ENCODE data around the gene CACNA1D. TPM values are rescaled to one million over a fixed set of nuclear protein-coding genes. Genes with fewer than 3 reads are reported as not detected.

Gene CACNA1D
- total and polyA plus RNA-seq, 9 of the 15 experiments (the other 6 are each of a cell fraction or from before 2014, with no cell fraction given): 0.29 TPM; not detected in 8

DNA sequence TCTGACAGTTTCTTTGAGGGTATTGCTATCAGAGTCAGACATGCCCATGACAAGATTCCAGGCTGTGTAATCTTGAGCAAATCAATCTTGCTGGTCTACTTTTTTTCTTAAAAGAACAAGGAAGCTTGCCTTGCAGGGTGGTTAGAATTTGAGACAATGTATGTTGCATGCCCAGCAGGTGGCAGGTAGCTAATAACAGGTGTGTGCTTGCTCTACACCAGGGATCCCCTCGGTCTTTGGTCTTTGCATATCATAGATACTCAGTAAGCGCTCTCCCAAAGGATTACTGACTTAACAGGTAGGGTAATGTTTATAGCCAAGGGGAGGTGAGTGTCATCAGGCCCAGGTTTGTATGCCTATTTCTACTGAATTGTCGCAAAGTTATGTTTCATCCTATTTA is 37.3 kb downstream of the CACNA1D start:
- DNase-seq (ENCODE audit: extremely low read depth in 1 of 4, low spot score in 3 of 4): no peak
- intact Hi-C loops (cut with micrococcal nuclease): no loop called here
- no peak for TF ChIP-seq ZEB2 (IDR thresholded peaks at IDR 0.05)
- TF ChIP-seq TAF15 (IDR thresholded peaks at IDR 0.05; ENCODE audit: low read depth, low read length): no peak
- TF ChIP-seq, protein P1, sequence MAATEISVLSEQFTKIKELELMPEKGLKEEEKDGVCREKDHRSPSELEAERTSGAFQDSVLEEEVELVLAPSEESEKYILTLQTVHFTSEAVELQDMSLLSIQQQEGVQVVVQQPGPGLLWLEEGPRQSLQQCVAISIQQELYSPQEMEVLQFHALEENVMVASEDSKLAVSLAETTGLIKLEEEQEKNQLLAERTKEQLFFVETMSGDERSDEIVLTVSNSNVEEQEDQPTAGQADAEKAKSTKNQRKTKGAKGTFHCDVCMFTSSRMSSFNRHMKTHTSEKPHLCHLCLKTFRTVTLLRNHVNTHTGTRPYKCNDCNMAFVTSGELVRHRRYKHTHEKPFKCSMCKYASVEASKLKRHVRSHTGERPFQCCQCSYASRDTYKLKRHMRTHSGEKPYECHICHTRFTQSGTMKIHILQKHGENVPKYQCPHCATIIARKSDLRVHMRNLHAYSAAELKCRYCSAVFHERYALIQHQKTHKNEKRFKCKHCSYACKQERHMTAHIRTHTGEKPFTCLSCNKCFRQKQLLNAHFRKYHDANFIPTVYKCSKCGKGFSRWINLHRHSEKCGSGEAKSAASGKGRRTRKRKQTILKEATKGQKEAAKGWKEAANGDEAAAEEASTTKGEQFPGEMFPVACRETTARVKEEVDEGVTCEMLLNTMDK (IDR thresholded peaks at IDR 0.05; ENCODE audit: borderline replicate concordance, insufficient read depth, low read depth, low read length, poor library complexity, severe bottlenecking): no peak
- no peak for TF ChIP-seq STAG1 (CRISPR knock-in tag; IDR thresholded peaks at IDR 0.05; ENCODE audit: borderline replicate concordance)
- TF ChIP-seq KAT7 (CRISPR knock-in tag; IDR thresholded peaks at IDR 0.05; ENCODE audit: borderline replicate concordance): no peak
- no peak for TF ChIP-seq ZBTB7A (IDR thresholded peaks at IDR 0.05; ENCODE audit: borderline replicate concordance, control insufficient read depth, low read depth, low read length)
- TF ChIP-seq RFX7 (CRISPR knock-in tag; IDR thresholded peaks at IDR 0.05): no peak
- TF ChIP-seq ARHGAP35 (IDR thresholded peaks at IDR 0.05; ENCODE audit: partially characterized antibody): no peak
- TF ChIP-seq, protein P2, sequence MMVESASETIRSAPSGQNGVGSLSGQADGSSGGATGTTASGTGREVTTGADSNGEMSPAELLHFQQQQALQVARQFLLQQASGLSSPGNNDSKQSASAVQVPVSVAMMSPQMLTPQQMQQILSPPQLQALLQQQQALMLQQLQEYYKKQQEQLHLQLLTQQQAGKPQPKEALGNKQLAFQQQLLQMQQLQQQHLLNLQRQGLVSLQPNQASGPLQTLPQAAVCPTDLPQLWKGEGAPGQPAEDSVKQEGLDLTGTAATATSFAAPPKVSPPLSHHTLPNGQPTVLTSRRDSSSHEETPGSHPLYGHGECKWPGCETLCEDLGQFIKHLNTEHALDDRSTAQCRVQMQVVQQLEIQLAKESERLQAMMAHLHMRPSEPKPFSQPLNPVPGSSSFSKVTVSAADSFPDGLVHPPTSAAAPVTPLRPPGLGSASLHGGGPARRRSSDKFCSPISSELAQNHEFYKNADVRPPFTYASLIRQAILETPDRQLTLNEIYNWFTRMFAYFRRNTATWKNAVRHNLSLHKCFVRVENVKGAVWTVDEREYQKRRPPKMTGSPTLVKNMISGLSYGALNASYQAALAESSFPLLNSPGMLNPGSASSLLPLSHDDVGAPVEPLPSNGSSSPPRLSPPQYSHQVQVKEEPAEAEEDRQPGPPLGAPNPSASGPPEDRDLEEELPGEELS (CRISPR knock-in tag; IDR thresholded peaks at IDR 0.05; ENCODE audit: borderline replicate concordance): no peak
- no peak for TF ChIP-seq CCNT2 (IDR thresholded peaks at IDR 0.05; ENCODE audit: borderline replicate concordance, extremely low read depth, insufficient read length, low read depth, low read length)
- no peak for TF ChIP-seq GTF2F1 (IDR thresholded peaks at IDR 0.05; ENCODE audit: low read depth, low read length)
- no peak for TF ChIP-seq BCL6 (CRISPR knock-in tag; IDR thresholded peaks at IDR 0.05)
- TF ChIP-seq RAD51 (IDR thresholded peaks at IDR 0.05; ENCODE audit: borderline replicate concordance, low read depth): no peak
- TF ChIP-seq CTBP1 (IDR thresholded peaks at IDR 0.05; ENCODE audit: borderline replicate concordance): no peak
- TF ChIP-seq SIX5 (IDR thresholded peaks at IDR 0.05; ENCODE audit: borderline replicate concordance in 1 of 2, insufficient read depth in 1 of 2, low read depth in 1 of 2, low read length in 2 of 2): no peak
- TF ChIP-seq, protein P3, sequence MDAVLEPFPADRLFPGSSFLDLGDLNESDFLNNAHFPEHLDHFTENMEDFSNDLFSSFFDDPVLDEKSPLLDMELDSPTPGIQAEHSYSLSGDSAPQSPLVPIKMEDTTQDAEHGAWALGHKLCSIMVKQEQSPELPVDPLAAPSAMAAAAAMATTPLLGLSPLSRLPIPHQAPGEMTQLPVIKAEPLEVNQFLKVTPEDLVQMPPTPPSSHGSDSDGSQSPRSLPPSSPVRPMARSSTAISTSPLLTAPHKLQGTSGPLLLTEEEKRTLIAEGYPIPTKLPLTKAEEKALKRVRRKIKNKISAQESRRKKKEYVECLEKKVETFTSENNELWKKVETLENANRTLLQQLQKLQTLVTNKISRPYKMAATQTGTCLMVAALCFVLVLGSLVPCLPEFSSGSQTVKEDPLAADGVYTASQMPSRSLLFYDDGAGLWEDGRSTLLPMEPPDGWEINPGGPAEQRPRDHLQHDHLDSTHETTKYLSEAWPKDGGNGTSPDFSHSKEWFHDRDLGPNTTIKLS (IDR thresholded peaks at IDR 0.05; ENCODE audit: borderline replicate concordance, low read depth): no peak
- Histone ChIP-seq H3K4me3 (no peak overlapping the region), H3K9me3 (replicated peaks; ENCODE audit: control insufficient read depth, insufficient read depth, low read depth, low read length) (no peaks in the 10 kb centered on the region), H2AFZ (ENCODE audit: low read depth, low read length) (no peak overlapping the region), H3K4me1 (replicated peaks in 1 of 2; ENCODE audit: control insufficient read depth in 2 of 2, insufficient read depth in 2 of 2, low read length in 2 of 2) (no peaks in the 10 kb centered on the region), H3K27ac (ENCODE audit: extremely low read depth, low read depth, low read length) (no peak overlapping the region), H3K4me2 (ENCODE audit: insufficient read depth, low read length) (no peak overlapping the region), H3K9me1 (ENCODE audit: control insufficient read depth, insufficient read depth, low read length) (no peaks in the 10 kb centered on the region), H3K79me2 (ENCODE audit: control insufficient read depth, insufficient read depth, low read length) (no peaks in the 10 kb centered on the region), H3K9ac (ENCODE audit: insufficient read depth in 1 of 2, low read depth in 2 of 2, low read length in 2 of 2) (no peak overlapping the region), H3K27me3 (ENCODE audit: control insufficient read depth in 2 of 2, insufficient read depth in 2 of 2, low read length in 2 of 2) (peaks cover 2 to 19% of the 10 kb centered on the region in 2 experiments; a peak in 3 of 5 replicates), H3K36me3 (ENCODE audit: control insufficient read depth, insufficient read depth, low read length) (no peaks in the 10 kb centered on the region), H4K20me1 (replicated peaks; ENCODE audit: control insufficient read depth, insufficient read depth, low read length) (no peaks in the 10 kb centered on the region)
- ChIA-PET CTCF (ENCODE audit: low intra/inter-chr PET ratio) (no interaction called here), POLR2A (no interaction called here)
- in situ Hi-C loops (cut with MboI): no loop called here
- no peak for ATAC-seq
- BruUV-seq (replicated peaks): no TSS peak
- FAIRE-seq: no peak
- WGBS (ENCODE audit: insufficient coverage, low coverage, missing lambda C conversion rate): 0% methylated on average over 2 of the region's 3 CpGs

All from K562 (cell line).